CD14-positive monocyte (primary cell): ENCODE data around the gene PIKFYVE. TPM values are rescaled to one million over a fixed set of nuclear protein-coding genes. Genes with fewer than 3 reads are reported as not detected.

Experiments used
- DNase-seq, 3 donors: peaks; one replicate each; pipeline ENCODE4 v3.0.0-alpha.2; 2011 to 2022
- H2AFZ ChIP-seq: 2 replicates; pipeline ENCODE4 v1.6.0; 2012; ENCODE audit warnings: mild to moderate bottlenecking, low read depth, low read length, inconsistent platforms; ENCODE audit not compliant: insufficient read depth, poor library complexity, severe bottlenecking
- H3K27ac ChIP-seq, 2 donors: 1 replicate in 1 of 2; 2 replicates in 1 of 2; pipeline ENCODE4 v1.5.1; 2012 to 2013; ENCODE audit warnings: low read length in 2 of 2, control low read depth in 1 of 2, inconsistent platforms in 1 of 2, low read depth in 1 of 2, mild to moderate bottlenecking in 1 of 2
- H3K27me3 ChIP-seq, 2 donors: one replicate each; pipeline versions ENCODE4 v1.6.0 to v1.6.1; 2011 to 2013; ENCODE audit warnings: low read length in 2 of 2; ENCODE audit not compliant: control insufficient read depth in 2 of 2, insufficient read depth in 2 of 2
- H3K36me3 ChIP-seq, 2 donors: replicated peaks in 1 of 2; 1 replicate in 1 of 2; 2 replicates in 1 of 2; pipeline versions ENCODE4 v1.5.1 to v1.6.1; 2012 to 2013; ENCODE audit warnings: low read length in 2 of 2, control low read depth in 1 of 2, inconsistent platforms in 1 of 2, mild to moderate bottlenecking in 1 of 2; ENCODE audit not compliant: insufficient read depth in 2 of 2, control insufficient read depth in 1 of 2
- H3K4me1 ChIP-seq, 2 donors: 1 replicate in 1 of 2; 2 replicates in 1 of 2; pipeline versions ENCODE4 v1.5.1 to v1.6.1; 2012 to 2013; ENCODE audit warnings: low read length in 2 of 2, control low read depth in 1 of 2, inconsistent platforms in 1 of 2, mild to moderate bottlenecking in 1 of 2, moderate library complexity in 1 of 2; ENCODE audit not compliant: insufficient read depth in 2 of 2, control insufficient read depth in 1 of 2
- H3K4me2 ChIP-seq: replicated peaks from 2 replicates; pipeline ENCODE3; 2012; ENCODE audit warnings: low read length, moderate library complexity, mild to moderate bottlenecking; ENCODE audit not compliant: poor library complexity, severe bottlenecking; ENCODE audit errors: extremely low read depth
- H3K4me3 ChIP-seq, 3 experiments: fragments of 200-600 bp in 1 of 3; sonication (generic) in 1 of 3; replicated peaks in 1 of 3; 1 replicate in 2 of 3; 2 replicates in 1 of 3; pipeline ENCODE4 v1.5.1; 2011 to 2013; ENCODE audit warnings: low read length in 3 of 3, mild to moderate bottlenecking in 3 of 3, control low read depth in 2 of 3, low read depth in 2 of 3, inconsistent platforms in 1 of 3, moderate library complexity in 1 of 3
- H3K79me2 ChIP-seq: 2 replicates; pipeline ENCODE4 v1.6.0; 2012; ENCODE audit warnings: mild to moderate bottlenecking, control low read depth, inconsistent platforms, low read length, moderate library complexity; ENCODE audit not compliant: insufficient read depth
- H3K9ac ChIP-seq: 2 replicates; pipeline ENCODE4 v1.6.0; 2017; ENCODE audit warnings: low read length, mild to moderate bottlenecking; ENCODE audit not compliant: insufficient read depth, poor library complexity, severe bottlenecking
- H3K9me3 ChIP-seq, 2 donors: replicated peaks in 1 of 2; 1 replicate in 1 of 2; 2 replicates in 1 of 2; pipeline versions ENCODE4 v1.5.1 to v1.6.1; 2012 to 2013; ENCODE audit warnings: low read length in 2 of 2, control low read depth in 1 of 2; ENCODE audit not compliant: control insufficient read depth in 1 of 2, insufficient read depth in 1 of 2
- H4K20me1 ChIP-seq: 2 replicates; pipeline ENCODE4 v1.6.0; 2012; ENCODE audit warnings: mild to moderate bottlenecking, low read length, control low read depth, moderate library complexity; ENCODE audit not compliant: insufficient read depth
- H3K27ac Mint-ChIP-seq, 7 donors: one replicate each; pipeline ENCODE4 v1.8.0; 2020; ENCODE audit warnings: mild to moderate bottlenecking in 7 of 7, mixed read lengths in 7 of 7, moderate library complexity in 6 of 7, inconsistent platforms in 2 of 7
- H3K27me3 Mint-ChIP-seq, 3 donors: one replicate each; pipeline ENCODE4 v1.8.0; 2021 to 2022; ENCODE audit warnings: low read depth in 3 of 3, mild to moderate bottlenecking in 3 of 3, mixed read lengths in 3 of 3, moderate library complexity in 3 of 3, inconsistent platforms in 1 of 3
- H3K36me3 Mint-ChIP-seq, 2 donors: one replicate each; pipeline ENCODE4 v1.8.0; 2020; ENCODE audit warnings: mixed read lengths in 2 of 2, inconsistent platforms in 1 of 2, mild to moderate bottlenecking in 1 of 2
- H3K4me1 Mint-ChIP-seq: one replicate; pipeline ENCODE4 v1.8.0; 2020; ENCODE audit warnings: mild to moderate bottlenecking, mixed read lengths
- H3K4me3 Mint-ChIP-seq, 2 donors: one replicate each; pipeline ENCODE4 v1.8.0; 2020; ENCODE audit warnings: mild to moderate bottlenecking in 2 of 2, mixed read lengths in 2 of 2, moderate library complexity in 1 of 2
- H3K9me3 Mint-ChIP-seq, 7 donors: one replicate each; pipeline ENCODE4 v1.8.0; 2020 to 2022; ENCODE audit warnings: mixed read lengths in 7 of 7, mild to moderate bottlenecking in 6 of 7, moderate library complexity in 6 of 7, inconsistent platforms in 2 of 7
- WGBS: methylation state at CpG from one replicate; pipeline ENCODE4 v1.1.5; 2013; ENCODE audit warnings: missing lambda C conversion rate; ENCODE audit not compliant: insufficient coverage; 5-methylcytosine and 5-hydroxymethylcytosine counted together
- intact Hi-C, 2 donors: fragments of 100-400 bp; cut with micrococcal nuclease; formaldehyde crosslinking; loops; one replicate each; pipeline versions ENCODE4 v1.15.0 to v1.15.1; 2023
- polyA plus RNA-seq, 3 donors: library from polyadenylated mRNA; depleted of rRNA in 1 of 3; unstranded in 2 of 3; stranded (reverse) in 1 of 3; fragments of 300-500 nt in 2 of 3; fragments of >200 nt in 1 of 3; fragmentation: Illumina TruSeq in 2 of 3; gene quantifications; 1 replicate in 2 of 3; 2 replicates in 1 of 3; pipeline ENCODE4 v1.2.3, GENCODE V29; 2012 to 2021
- TF ChIP-seq, protein P1 (sequence below): fragments of 200-600 bp; IDR thresholded peaks from one replicate; pipeline ENCODE4 v1.8.0; 2022; ENCODE audit warnings: antibody characterized with exemption, mild to moderate bottlenecking

The PIKFYVE gene
- polyA plus RNA-seq, 3 donors = 3.5 to 17.6 (median 6.2) TPM

DNA sequence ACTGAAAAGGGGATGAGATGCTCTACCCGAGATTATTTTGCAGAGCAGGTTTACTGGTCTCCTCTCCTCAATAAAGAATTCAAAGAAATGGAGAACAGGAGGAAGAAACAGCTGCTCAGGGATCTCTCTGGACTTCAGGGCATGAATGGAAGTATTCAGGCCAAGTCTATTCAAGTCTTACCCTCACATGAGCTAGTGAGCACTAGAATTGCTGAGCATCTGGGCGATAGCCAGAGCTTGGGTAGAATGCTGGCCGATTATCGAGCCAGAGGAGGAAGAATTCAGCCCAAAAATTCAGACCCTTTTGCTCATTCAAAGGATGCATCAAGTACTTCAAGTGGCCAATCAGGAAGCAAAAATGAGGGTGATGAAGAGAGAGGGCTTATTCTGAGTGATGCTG, 60.0 kb downstream of the PIKFYVE start:
- H3K36me3 Mint-ChIP-seq = peaks cover 71 to 84% of the 10 kb centered on the region in 2 donors
- H3K79me2 ChIP-seq = no peaks in the 10 kb centered on the region

DNA sequence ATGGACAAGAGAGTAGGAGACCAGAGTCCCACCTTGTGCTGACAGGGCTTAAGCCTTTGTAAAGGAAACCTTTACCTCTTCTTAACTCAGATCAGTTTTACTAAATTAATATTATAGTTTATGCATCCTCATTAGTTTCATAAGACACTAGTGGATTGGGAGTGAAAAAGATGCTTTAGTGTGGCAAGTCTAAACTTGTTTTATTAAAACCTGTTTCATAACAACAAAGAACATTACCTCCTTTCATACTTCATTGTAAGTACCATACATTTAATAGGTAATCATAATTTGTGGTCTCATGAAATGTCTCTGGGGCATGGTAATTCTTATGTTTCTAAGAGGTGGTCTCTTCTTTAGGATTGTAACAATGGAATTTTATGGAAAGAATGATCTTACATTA, 63.4 kb downstream of the PIKFYVE start:
- Mint-ChIP-seq H3K4me3 (no peak overlapping the region), H3K27ac (no peak overlapping the region), H3K4me1 (no peaks in the 10 kb centered on the region), H3K27me3 (no peaks in the 10 kb centered on the region), H3K9me3 (no peaks in the 10 kb centered on the region), H3K36me3 (peaks cover 78 to 87% of the 10 kb centered on the region in 2 donors)
- no peak overlapping the region for H3K9ac ChIP-seq
- H3K9me3 ChIP-seq = no peaks in the 10 kb centered on the region
- H3K36me3 ChIP-seq = peaks cover 94 to 100% of the 10 kb centered on the region in 2 donors
- no peaks in the 10 kb centered on the region for H3K4me1 ChIP-seq
- H3K4me3 ChIP-seq = no peak overlapping the region
- no peak overlapping the region for H3K27ac ChIP-seq
- no peak overlapping the region for H3K4me2 ChIP-seq
- DNase-seq = no peak
- TF ChIP-seq, protein P1, sequence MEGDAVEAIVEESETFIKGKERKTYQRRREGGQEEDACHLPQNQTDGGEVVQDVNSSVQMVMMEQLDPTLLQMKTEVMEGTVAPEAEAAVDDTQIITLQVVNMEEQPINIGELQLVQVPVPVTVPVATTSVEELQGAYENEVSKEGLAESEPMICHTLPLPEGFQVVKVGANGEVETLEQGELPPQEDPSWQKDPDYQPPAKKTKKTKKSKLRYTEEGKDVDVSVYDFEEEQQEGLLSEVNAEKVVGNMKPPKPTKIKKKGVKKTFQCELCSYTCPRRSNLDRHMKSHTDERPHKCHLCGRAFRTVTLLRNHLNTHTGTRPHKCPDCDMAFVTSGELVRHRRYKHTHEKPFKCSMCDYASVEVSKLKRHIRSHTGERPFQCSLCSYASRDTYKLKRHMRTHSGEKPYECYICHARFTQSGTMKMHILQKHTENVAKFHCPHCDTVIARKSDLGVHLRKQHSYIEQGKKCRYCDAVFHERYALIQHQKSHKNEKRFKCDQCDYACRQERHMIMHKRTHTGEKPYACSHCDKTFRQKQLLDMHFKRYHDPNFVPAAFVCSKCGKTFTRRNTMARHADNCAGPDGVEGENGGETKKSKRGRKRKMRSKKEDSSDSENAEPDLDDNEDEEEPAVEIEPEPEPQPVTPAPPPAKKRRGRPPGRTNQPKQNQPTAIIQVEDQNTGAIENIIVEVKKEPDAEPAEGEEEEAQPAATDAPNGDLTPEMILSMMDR = no peak
- H2AFZ ChIP-seq = no peak overlapping the region
- no peaks in the 10 kb centered on the region for H4K20me1 ChIP-seq
- H3K27me3 ChIP-seq = no peaks in the 10 kb centered on the region
- intact Hi-C loops = no loop called here
- H3K79me2 ChIP-seq = no peaks in the 10 kb centered on the region

More for the DNA sequence above, 60.0 kb downstream of the PIKFYVE start:
- Histone ChIP-seq H3K27ac (no peak overlapping the region), H3K36me3 (peaks cover 83 to 87% of the 10 kb centered on the region in 2 donors), H3K9ac (no peak overlapping the region), H4K20me1 (no peaks in the 10 kb centered on the region), H3K9me3 (no peaks in the 10 kb centered on the region), H3K4me2 (no peak overlapping the region), H3K4me3 (no peak overlapping the region), H2AFZ (no peak overlapping the region), H3K4me1 (no peaks in the 10 kb centered on the region), H3K27me3 (no peaks in the 10 kb centered on the region)
- no peak for DNase-seq
- no peaks in the 10 kb centered on the region for H3K4me1 Mint-ChIP-seq
- H3K4me3 Mint-ChIP-seq = no peak overlapping the region
- WGBS = 96% methylated on average over 3 of the region's 4 CpGs
- H3K27ac Mint-ChIP-seq = peak overlapping the region in 1 of 7 donors; percentile 37
- no peaks in the 10 kb centered on the region for H3K9me3 Mint-ChIP-seq
- intact Hi-C loops = no loop called here
- H3K27me3 Mint-ChIP-seq = no peaks in the 10 kb centered on the region
- TF ChIP-seq, protein P1 = no peak
